Nephron (organoid): ENCODE measurements around the gene CCDC40.

Experiments used
- H3K27ac Mint-ChIP-seq, 3 experiments: 2 replicates each; pipeline ENCODE4 v1.8.0; 2020; ENCODE audit warnings: mixed read lengths in 3 of 3, mild to moderate bottlenecking in 2 of 3, moderate library complexity in 1 of 3
- H3K27me3 Mint-ChIP-seq: 2 replicates; pipeline ENCODE4 v1.8.0; 2021; ENCODE audit warnings: low read depth, mild to moderate bottlenecking, moderate library complexity, mixed read lengths
- H3K36me3 Mint-ChIP-seq: 2 replicates; pipeline ENCODE4 v1.8.0; 2020; ENCODE audit warnings: low read depth, mixed read lengths
- H3K4me1 Mint-ChIP-seq: 2 replicates; pipeline ENCODE4 v1.8.0; 2020; ENCODE audit warnings: mixed read lengths
- H3K4me3 Mint-ChIP-seq, 3 experiments: 2 replicates each; pipeline ENCODE4 v1.8.0; 2020; ENCODE audit warnings: mild to moderate bottlenecking in 3 of 3, mixed read lengths in 3 of 3, moderate library complexity in 2 of 3
- H3K9me3 Mint-ChIP-seq: 2 replicates; pipeline ENCODE4 v1.8.0; 2020; ENCODE audit warnings: mixed read lengths
- TF ChIP-seq, protein P1 (sequence below), 3 experiments: fragments of 200-600 bp; sonication (generic); IDR thresholded peaks; one replicate each; pipeline ENCODE4 v1.5.0; 2021; ENCODE audit warnings: antibody characterized with exemption in 3 of 3; ENCODE audit not compliant: unreplicated experiment in 3 of 3

The CCDC40 gene

GRCh38 chr17:80141463-80142165 is 105.2 kb downstream of the CCDC40 start:
- H3K4me3 Mint-ChIP-seq, result no peak overlapping the region
- no peaks in the 10 kb centered on the region for H3K27me3 Mint-ChIP-seq
- no peaks in the 10 kb centered on the region for H3K9me3 Mint-ChIP-seq
- peaks cover 20% of the 10 kb centered on the region for H3K4me1 Mint-ChIP-seq
- no peak overlapping the region for H3K27ac Mint-ChIP-seq
- TF ChIP-seq, protein P1, sequence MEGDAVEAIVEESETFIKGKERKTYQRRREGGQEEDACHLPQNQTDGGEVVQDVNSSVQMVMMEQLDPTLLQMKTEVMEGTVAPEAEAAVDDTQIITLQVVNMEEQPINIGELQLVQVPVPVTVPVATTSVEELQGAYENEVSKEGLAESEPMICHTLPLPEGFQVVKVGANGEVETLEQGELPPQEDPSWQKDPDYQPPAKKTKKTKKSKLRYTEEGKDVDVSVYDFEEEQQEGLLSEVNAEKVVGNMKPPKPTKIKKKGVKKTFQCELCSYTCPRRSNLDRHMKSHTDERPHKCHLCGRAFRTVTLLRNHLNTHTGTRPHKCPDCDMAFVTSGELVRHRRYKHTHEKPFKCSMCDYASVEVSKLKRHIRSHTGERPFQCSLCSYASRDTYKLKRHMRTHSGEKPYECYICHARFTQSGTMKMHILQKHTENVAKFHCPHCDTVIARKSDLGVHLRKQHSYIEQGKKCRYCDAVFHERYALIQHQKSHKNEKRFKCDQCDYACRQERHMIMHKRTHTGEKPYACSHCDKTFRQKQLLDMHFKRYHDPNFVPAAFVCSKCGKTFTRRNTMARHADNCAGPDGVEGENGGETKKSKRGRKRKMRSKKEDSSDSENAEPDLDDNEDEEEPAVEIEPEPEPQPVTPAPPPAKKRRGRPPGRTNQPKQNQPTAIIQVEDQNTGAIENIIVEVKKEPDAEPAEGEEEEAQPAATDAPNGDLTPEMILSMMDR (IDR thresholded peaks at IDR 0.05; ENCODE audit: unreplicated experiment in 3 of 3), result no peak
- peaks cover 69% of the 10 kb centered on the region for H3K36me3 Mint-ChIP-seq

DNA sequence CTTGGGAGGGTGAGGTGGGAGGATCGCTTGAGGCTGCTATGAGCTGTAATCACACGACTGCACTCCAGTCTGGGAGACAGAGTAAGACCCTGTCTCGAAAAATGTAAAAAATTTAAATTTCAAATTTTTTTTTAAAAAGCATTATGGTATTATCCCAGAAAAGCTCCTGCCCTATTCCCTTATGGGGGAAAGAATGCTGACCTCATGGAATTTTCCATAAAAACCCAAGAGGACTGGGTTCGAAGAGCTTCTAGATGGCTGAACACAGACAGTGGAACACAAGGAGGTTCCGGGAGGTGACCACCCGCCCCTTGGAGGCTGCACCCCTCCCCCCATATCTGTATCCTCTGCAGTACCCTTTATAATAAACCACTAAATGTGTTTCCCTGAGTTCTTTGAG is 106.5 kb downstream of the CCDC40 start:
- TF ChIP-seq, protein P1 (IDR thresholded peaks at IDR 0.05; ENCODE audit: unreplicated experiment in 3 of 3), result no peak
- H3K27ac Mint-ChIP-seq, result no peak overlapping the region

GRCh38 chr17:80145076-80146075 is 108.9 kb downstream of the CCDC40 start:
- peak overlapping the region; percentile 2 to 53 (median 43) for H3K27ac Mint-ChIP-seq
- H3K4me1 Mint-ChIP-seq, result peaks cover 26% of the 10 kb centered on the region
- H3K9me3 Mint-ChIP-seq, result no peaks in the 10 kb centered on the region
- peaks cover 3% of the 10 kb centered on the region for H3K27me3 Mint-ChIP-seq
- TF ChIP-seq, protein P1 (IDR thresholded peaks at IDR 0.05; ENCODE audit: unreplicated experiment in 3 of 3), result no peak
- peaks cover 32% of the 10 kb centered on the region for H3K36me3 Mint-ChIP-seq
- H3K4me3 Mint-ChIP-seq, result peak overlapping the region; percentile 83 to 89 (median 88)

More for the DNA sequence above, 106.5 kb downstream of the CCDC40 start:
- peak overlapping the region in 2 of 3 experiments; percentile 53 to 59 for H3K4me3 Mint-ChIP-seq
- peaks cover 26% of the 10 kb centered on the region for H3K4me1 Mint-ChIP-seq
- H3K9me3 Mint-ChIP-seq, result no peaks in the 10 kb centered on the region
- peaks cover 3% of the 10 kb centered on the region for H3K27me3 Mint-ChIP-seq
- H3K36me3 Mint-ChIP-seq, result peaks cover 56% of the 10 kb centered on the region

GRCh38 chr17:80146121-80147034 is 109.9 kb downstream of the CCDC40 start:
- H3K4me1 Mint-ChIP-seq, result peaks cover 32% of the 10 kb centered on the region
- H3K27ac Mint-ChIP-seq, result peak overlapping the region; percentile 97 to 98 (median 98)
- peaks cover 3% of the 10 kb centered on the region for H3K27me3 Mint-ChIP-seq
- peaks cover 24% of the 10 kb centered on the region for H3K36me3 Mint-ChIP-seq
- TF ChIP-seq, protein P1 (IDR thresholded peaks at IDR 0.05; ENCODE audit: unreplicated experiment in 3 of 3), result no peak
- no peaks in the 10 kb centered on the region for H3K9me3 Mint-ChIP-seq
- H3K4me3 Mint-ChIP-seq, result peak overlapping the region; percentile 83 to 98 (median 97)

GRCh38 chr17:80147035-80147822 is 110.8 kb downstream of the CCDC40 start, which contains the start of gene EIF4A3:
Gene EIF4A3, minus strand, starts transcription at chr17:80147128. Its CDS starts 167 bp downstream, at chr17:80146961.
- Mint-ChIP-seq H3K36me3 (peaks cover 16% of the 10 kb centered on the region), H3K4me1 (peaks cover 32% of the 10 kb centered on the region), H3K4me3 (peak within 1 kb of the TSS; percentile 83 to 98 (median 97)), H3K27me3 (peaks cover 3% of the 10 kb centered on the region), H3K9me3 (no peaks in the 10 kb centered on the region), H3K27ac (peak within 1 kb of the TSS; percentile 97 to 98 (median 98))
- TF ChIP-seq, protein P1 (IDR thresholded peaks at IDR 0.05; ENCODE audit: unreplicated experiment in 3 of 3), result no peak
